GM18526 (cell line): ENCODE measurements around the gene SV2A.

Experiments
- POLR2A ChIP-seq: IDR thresholded peaks from 3 replicates; pipeline ENCODE4 v1.6.1; 2011; ENCODE audit not compliant: insufficient read length; ENCODE audit errors: extremely low read depth

Gene SV2A

DNA sequence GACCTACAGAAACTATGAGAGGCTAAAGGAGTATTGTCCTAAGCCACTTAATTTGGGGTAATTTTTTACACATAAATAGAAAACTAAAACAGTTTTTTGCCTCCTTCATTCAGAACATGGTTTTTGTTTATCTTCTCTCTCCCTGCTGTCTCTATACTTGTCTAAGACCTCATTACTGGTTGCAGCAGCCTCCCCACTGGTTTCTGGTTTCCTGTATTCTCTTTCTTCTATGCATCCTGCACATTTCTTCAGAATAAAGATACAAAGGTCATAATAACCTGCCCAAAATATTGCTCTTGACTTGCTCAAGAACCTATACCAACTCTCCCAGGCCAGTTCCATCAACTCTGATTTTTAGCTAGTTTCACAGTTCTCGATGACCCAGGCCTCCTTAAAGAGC is 38.1 kb downstream of the SV2A start:
- no peak for TF ChIP-seq POLR2A

DNA sequence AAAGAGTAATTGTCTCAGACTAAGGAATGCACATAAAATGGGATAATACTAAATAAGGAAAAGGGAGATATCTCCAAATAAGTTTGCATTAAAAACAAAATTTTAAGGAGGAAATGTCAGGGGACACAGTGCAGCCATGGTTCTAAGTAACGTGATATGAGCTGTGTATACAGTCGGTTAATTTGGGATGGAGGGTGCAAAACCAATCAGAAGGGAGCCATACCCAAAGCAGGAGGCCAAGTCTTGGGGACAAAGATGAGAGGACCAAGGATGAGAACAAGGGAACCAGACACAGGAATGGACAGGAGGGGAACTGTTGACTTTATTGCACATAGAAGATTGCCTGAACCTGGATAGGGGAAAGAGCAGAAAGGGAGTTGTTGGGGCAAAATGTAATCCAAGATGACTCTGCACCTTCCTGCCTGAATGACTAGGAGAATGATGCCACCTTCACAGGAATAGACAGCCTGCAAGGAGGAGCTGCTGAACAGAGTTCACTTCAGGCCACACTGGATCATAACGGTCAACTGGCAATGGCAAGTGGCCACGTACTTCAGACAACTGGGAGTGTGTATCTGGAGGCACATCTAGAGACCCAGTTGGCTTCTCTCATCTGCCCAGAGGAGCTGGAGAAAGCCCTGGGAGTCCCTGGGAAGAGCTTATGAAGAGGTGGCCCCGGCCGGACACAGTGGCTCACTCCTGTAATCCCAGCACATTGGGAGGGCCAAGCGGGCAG is 40.3 kb downstream of the SV2A start:
- TF ChIP-seq POLR2A, result no peak
